OCI-LY3 (cell line): ENCODE results near the gene PRELID1.

Experiments
- H2AFZ ChIP-seq: fragments of 200-600, 300-600 bp; shearing (Covaris generic); 2 replicates; pipeline ENCODE4 v1.6.0; 2014; ENCODE audit warnings: antibody characterized with exemption, low read depth, low read length
- H3K27ac ChIP-seq: fragments of 200-600, 300-600 bp; sonication (generic); 2 replicates; pipeline ENCODE4 v1.5.1; 2014; ENCODE audit warnings: mild to moderate bottlenecking, low read length, moderate library complexity, mixed read lengths
- H3K27me3 ChIP-seq: fragments of 200-600, 300-600 bp; sonication (generic); 2 replicates; pipeline ENCODE4 v1.6.1; 2014; ENCODE audit warnings: low read depth, low read length, mixed read lengths
- H3K36me3 ChIP-seq: fragments of 200-600, 300-600 bp; sonication (generic); replicated peaks from 2 replicates; pipeline ENCODE3; 2014; ENCODE audit warnings: low read depth, low read length, mixed read lengths
- H3K4me1 ChIP-seq: fragments of 300-600, 200-600 bp; sonication (generic); 2 replicates; pipeline ENCODE4 v1.6.1; 2014; ENCODE audit warnings: low read length, mixed read lengths
- H3K4me2 ChIP-seq: fragments of 200-600, 300-600 bp; sonication (generic); 2 replicates; pipeline ENCODE4 v1.6.1; 2014; ENCODE audit warnings: low read length, mixed read lengths
- H3K4me3 ChIP-seq: fragments of 300-600, 200-600 bp; sonication (generic); 2 replicates; pipeline ENCODE4 v1.5.1; 2014; ENCODE audit warnings: antibody characterized with exemption, mild to moderate bottlenecking, low read length, moderate library complexity
- H3K79me2 ChIP-seq: fragments of 300-600, 200-600 bp; shearing (Covaris generic); 2 replicates; pipeline ENCODE4 v1.6.1; 2014; ENCODE audit warnings: mild to moderate bottlenecking, low read length, mixed read lengths
- H3K9ac ChIP-seq: fragments of 300-600, 200-600 bp; shearing (Covaris generic); 2 replicates; pipeline ENCODE4 v1.6.0; 2014; ENCODE audit warnings: mild to moderate bottlenecking, low read length, moderate library complexity
- H3K9me3 ChIP-seq: fragments of 200-600, 300-600 bp; shearing (Covaris generic); 2 replicates; pipeline ENCODE4 v1.6.1; 2014; ENCODE audit warnings: low read length, mixed read lengths; ENCODE audit not compliant: insufficient read depth
- H4K20me1 ChIP-seq: fragments of 200-600, 300-600 bp; sonication (generic); 2 replicates; pipeline ENCODE4 v1.6.1; 2016; ENCODE audit warnings: low read length, mixed read lengths; ENCODE audit not compliant: insufficient read depth
- EZH2phosphoT487 ChIP-seq: fragments of 200-600 bp; shearing (Covaris generic); IDR thresholded peaks from 2 replicates; pipeline ENCODE4 v1.6.1; 2018; ENCODE audit warnings: antibody characterized with exemption, mixed run types, low read depth
- TF ChIP-seq, protein P1 (sequence below): fragments of 200-600, 300-600 bp; sonication (generic); IDR thresholded peaks from 2 replicates; pipeline ENCODE4 v1.5.1; 2014; ENCODE audit warnings: antibody characterized with exemption, low read length, low read depth

The PRELID1 gene

DNA sequence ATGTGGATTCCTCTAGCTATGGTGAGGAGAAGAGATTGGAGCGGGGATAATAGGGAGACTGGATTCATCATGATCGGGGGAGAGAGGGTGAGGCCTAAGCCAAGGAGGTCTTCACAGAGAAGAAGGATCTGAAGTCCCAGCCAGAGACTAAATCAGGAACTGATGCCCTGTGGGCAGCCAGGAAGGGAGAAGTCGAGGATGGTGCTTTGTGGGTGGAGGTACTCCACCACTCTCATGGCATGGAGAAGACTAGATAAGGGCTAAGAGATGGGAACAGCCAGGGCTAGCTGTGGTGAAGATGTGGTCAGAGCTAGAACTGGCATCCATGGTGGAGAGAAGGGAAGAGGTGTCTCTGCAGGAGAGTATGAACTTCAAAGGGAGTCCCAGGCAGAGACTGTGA lies 51.1 kb downstream of the PRELID1 start:
- Histone ChIP-seq H3K4me1 (peaks cover 35% of the 10 kb centered on the region), H3K9ac (no peak overlapping the region), H3K36me3 (no peaks in the 10 kb centered on the region), H3K9me3 (no peaks in the 10 kb centered on the region), H3K79me2 (peaks cover 26% of the 10 kb centered on the region), H3K4me2 (no peak overlapping the region), H2AFZ (no peak overlapping the region), H3K27ac (no peak overlapping the region), H4K20me1 (no peaks in the 10 kb centered on the region), H3K4me3 (no peak overlapping the region), H3K27me3 (no peaks in the 10 kb centered on the region)
- TF ChIP-seq, protein P1, sequence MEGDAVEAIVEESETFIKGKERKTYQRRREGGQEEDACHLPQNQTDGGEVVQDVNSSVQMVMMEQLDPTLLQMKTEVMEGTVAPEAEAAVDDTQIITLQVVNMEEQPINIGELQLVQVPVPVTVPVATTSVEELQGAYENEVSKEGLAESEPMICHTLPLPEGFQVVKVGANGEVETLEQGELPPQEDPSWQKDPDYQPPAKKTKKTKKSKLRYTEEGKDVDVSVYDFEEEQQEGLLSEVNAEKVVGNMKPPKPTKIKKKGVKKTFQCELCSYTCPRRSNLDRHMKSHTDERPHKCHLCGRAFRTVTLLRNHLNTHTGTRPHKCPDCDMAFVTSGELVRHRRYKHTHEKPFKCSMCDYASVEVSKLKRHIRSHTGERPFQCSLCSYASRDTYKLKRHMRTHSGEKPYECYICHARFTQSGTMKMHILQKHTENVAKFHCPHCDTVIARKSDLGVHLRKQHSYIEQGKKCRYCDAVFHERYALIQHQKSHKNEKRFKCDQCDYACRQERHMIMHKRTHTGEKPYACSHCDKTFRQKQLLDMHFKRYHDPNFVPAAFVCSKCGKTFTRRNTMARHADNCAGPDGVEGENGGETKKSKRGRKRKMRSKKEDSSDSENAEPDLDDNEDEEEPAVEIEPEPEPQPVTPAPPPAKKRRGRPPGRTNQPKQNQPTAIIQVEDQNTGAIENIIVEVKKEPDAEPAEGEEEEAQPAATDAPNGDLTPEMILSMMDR, result no peak
- TF ChIP-seq EZH2phosphoT487, result no peak

DNA sequence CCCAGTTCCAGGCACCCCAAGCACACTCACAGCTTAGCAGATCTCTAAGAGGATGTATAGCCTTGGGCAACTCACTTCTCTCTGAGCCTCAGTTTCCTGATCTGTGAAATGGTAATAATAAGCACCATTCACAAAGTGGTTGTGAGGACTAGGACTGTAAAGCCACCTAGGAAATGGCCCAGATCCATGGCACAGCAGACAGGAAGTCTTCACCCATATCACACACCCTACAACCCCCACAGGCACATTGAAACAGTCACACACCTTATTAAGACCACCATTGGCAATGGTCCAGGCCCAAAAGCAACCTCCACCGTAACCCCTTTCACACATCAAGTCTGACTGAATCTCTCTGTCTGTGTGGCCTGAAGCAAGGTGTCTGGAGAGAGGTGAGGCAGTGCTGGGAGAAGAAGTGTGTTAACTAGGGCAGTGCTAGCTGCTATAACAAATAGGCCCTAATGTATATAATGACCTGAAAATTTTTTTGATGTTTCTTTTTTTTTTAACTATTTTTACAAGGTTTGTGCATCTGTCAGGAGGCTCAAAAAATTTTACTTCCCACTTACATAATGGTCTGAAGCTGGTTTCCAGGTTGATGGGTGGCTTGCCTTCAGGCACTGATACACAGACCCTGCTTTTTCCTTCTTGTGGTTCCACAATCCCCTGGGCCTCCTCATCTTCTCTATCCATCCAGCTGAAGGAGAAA lies 51.7 kb downstream of the PRELID1 start:
- Histone ChIP-seq H3K4me1 (peaks cover 29% of the 10 kb centered on the region), H3K9ac (no peak overlapping the region), H3K4me3 (no peak overlapping the region), H3K79me2 (peaks cover 20% of the 10 kb centered on the region), H3K4me2 (no peak overlapping the region), H3K27ac (no peak overlapping the region), H3K36me3 (no peaks in the 10 kb centered on the region), H2AFZ (no peak overlapping the region), H4K20me1 (no peaks in the 10 kb centered on the region), H3K9me3 (no peaks in the 10 kb centered on the region), H3K27me3 (no peaks in the 10 kb centered on the region)
- TF ChIP-seq, protein P1, result no peak
- no peak for TF ChIP-seq EZH2phosphoT487

DNA sequence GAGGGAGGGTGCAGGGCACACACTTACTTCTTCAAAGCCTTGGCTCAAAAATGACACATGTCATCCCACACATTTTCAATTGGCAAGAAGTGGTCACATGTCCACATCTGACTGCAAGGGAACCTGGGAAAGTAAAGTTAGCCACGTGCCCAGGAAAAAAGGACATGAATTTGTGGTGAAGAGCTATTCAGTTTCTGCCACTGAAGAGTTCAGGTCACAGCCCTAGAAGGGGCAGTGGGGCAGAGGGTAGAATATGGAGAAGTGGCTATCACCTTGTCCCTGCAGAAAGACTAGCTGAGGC lies 52.2 kb downstream of the PRELID1 start:
- Histone ChIP-seq H3K27me3 (no peaks in the 10 kb centered on the region), H3K4me2 (no peak overlapping the region), H3K9ac (no peak overlapping the region), H4K20me1 (no peaks in the 10 kb centered on the region), H3K79me2 (peaks cover 15% of the 10 kb centered on the region), H2AFZ (no peak overlapping the region), H3K36me3 (no peaks in the 10 kb centered on the region), H3K27ac (no peak overlapping the region), H3K9me3 (no peaks in the 10 kb centered on the region), H3K4me1 (peaks cover 25% of the 10 kb centered on the region), H3K4me3 (no peak overlapping the region)
- no peak for TF ChIP-seq EZH2phosphoT487
- TF ChIP-seq, protein P1, result no peak
